ENCODE results near the gene SHC3.

SHC3 gene

DNA sequence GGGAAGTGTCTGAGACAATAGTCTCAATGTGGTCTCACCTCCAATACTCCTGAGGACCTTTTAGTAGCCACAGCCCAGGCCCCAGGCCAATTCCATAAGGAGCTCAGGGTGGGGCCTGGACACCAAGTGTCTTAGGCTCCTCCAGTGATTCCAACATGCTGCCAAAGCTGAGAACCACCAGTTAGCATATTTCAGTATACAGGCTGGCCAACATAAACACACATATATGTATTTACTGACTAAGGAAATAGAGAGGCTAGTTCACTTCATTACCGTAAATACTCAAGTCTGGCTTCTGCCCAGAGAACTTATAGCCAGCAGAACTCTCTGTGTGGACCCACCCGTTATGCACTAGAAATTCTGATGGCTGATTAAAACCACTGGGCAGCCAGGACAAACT, 163.3 kb downstream of the SHC3 start:
- no peak for DNase-seq

DNA sequence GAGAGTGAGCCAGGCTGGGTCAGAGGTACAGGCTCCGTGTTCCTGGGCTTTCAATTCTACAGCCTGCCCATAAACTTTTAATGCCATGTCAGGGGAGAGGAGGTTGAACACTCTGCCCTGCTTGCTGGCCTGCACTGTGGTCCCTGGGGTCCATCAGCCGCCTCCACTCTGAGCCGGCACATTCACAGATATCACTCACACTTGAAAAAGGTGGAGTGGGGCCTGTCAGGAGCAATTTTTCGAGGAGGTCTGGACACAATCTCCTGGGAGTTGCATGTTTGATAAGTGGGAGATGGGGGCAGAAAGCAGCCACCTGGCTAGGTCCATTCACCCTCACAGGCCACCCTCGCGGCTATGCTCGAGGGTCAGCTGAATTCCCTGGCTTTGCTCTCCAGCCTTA, 164.5 kb downstream of the SHC3 start:
- no peak for DNase-seq

DNA sequence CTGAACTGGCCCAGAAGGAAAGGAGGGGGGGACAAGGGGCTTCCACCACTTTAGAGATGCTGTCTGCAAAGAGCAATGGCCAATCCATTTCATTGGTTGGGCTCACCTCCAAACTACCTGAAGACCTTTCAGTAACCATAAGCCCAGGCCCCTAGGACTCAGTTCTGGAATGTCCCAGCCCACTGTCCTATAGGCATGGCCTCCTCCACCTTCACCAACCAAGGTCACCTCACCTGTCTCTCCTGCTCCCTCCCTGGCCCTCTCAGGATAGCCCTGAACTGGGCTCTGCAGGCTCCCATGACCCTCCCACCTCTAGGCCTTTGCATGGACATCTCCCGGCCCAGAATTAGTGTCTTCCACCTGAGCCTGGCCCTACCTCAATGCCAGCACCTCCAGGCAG, 165.0 kb downstream of the SHC3 start:
- no peak for DNase-seq

DNA sequence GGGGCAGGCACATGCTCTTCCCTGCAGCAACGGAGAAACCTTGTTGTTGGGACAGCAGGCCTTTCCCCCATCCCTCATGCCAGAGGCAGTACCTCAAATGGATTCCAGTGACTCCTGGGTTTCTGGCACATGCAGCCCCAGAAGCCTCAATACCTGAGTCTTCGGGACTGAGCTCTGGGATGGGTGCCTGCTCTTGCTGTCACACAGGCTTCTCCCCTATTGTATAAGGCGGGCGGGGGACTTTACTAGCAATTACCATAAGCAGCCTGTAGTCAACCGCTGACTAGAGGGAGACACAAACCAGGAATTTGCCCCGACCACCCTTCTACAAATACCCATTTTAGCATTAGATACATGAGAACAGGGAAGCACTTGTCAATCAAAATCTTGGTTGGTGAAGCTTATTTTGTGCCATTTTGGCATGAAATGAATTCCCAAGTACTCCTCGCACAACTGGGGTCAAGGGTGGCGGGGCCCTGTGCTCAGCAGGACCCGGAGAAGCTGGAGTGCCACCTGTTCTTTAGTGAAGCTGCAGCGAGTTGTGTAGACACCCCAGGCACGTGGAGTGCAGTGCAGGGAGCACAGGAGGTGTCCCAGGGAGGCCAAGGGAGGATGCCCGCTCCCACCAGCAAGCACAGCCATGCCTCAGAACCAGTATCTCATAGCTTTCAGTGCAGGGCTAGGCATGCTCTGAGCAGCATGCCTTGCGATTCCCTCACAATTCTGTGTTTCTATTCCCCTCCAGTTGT, 166.2 kb downstream of the SHC3 start:
- DNase-seq: no peak

DNA sequence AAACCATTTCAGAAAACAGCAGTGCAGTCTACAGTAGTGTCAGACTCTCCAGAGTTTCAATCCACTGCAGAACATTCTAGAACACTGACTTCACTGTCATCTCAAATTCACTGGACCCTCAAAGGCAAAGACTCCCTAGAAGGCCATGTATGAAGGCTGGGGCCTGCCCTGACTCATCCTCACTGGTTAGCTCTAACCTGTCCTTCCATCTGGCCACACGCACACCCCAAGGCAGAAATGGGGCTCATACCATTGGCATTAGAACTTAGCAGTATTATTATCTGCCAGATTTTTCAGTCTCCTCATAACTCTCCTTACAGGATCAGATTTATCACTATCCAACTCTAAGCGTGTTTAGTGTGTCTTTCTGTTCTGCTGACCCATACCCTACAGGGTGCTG, 166.9 kb downstream of the SHC3 start:
- DNase-seq: no peak

DNA sequence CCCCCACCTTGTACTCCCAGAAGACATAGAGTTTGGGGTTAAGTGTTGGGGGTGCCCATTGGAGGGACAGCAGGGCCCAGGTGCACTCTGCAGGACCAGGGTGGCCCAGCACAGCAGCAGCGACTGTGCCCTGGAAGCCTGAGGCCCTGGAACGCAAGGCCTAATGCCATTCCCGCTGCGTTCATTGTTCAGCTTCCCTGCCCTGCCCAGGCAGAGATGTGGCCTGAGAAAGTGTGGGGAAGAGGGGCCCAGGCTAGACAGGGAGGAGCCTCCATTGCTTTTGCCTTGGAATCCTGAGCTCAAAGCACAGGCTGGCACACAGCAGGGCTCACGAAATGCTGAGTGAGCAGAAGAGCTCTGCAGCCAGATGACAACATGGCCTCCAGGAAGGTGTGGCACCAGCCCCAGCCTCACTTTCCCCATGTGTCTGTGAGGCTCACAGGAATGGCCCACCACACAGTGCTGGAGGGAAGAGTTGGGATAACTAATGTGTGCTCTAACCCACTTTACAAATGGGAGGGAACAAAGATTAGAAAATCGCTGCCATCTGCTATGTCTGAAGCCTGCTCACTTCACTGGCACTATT, 168.0 kb downstream of the SHC3 start:
- no peak for DNase-seq

DNA sequence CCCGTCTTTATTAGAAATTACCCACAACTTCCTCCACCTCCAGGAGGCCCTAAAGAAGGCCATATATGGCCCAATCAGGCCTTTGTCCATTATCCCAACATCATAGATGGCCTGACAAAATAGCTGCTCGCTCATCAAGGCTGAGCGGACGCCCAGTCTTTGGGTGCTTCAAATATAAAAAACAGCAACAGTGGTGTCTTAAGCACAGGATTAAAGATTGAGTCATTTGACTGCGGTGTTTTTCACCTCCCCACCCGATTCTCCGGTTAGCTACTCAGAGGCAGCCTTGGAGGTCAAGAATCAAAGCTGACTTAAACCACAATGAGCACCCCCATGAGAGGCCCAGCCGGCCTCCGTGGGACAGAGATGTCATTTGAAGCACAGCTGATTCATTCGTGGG, 168.6 kb downstream of the SHC3 start:
- no peak for DNase-seq

DNA sequence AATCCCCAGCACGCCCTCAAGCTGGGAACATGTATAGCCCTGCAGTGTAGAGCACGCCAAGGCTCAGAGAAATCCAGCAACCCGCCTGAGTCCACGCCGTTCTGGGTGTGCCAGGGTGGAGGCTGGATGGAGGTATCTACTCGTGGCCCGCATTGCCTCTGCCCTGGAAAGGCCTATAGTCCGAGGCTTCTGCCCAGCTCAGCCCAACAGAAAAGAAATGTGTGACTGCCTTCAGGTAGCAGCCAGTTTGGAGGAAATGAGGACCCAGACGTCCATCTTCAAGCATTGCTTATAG, 169.1 kb downstream of the SHC3 start:
- DNase-seq: no peak

DNA sequence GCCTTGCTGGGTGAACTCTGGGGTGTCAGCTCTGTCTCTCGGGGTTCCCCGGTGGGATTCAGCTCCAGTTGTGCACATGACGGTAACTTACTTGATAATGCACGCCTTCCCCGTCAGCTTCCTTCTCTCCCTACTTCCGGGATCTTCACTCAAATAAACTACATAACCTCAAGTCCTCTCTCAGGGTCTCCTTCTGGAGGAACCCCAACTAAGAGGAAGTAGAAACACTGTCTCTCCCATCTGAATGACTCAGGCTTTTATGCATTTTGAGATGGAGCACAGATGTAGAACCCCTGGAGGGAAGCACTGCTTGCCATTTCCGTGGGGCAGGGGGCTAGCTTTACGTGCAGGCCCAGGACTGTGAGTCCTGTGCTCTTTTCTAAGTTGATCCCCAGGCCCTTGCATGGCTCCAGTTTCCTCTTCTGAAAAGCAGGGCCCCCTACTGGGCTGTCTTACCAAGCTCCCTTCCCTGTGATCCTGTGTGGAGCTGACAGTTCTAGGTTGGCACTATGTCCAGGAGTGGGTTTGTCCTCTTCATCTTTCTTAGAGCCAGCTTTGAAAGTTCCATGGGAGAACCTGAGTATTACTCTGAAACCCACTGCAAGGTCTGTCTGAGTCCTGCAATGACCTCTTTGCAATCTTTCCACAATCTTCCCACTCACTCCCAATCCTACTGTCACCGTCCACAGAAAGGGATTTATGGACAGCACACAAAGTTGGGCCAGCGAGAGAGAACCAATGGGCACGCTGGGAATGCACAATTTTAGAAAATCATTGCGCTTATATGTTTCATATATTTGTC, 169.7 kb downstream of the SHC3 start:
- DNase-seq: no peak

DNA sequence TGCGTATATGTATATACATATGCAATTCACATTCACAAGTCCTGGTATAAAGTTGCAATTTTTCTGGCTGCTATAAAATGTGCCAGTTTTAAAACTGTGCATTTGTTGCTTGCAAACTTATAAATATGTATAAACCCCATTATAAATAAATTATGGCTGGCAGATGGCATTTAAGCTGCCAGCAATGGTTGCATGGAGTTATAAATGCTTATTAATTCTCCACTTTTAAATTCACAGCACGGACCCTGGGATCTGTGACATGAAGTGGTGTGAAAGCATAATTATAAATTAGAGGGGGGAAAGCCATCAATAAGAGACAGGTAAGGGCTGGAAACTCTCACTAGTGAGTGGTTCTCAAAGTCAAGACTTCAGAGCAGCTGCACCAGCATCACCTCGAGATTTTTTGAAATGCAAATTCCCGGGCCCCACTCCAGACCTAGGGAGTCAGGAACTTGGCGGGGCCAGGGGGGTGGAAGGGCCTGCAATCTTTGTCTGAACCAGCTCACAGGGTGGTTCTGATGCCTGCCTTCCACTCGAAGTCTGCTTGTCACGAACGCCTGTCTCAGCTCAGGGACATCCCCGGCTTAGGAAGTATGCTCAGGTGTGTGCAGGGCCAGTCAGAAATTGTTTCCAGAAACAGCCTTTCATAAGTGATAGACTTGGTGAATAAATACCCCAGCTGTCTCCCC, 170.4 kb downstream of the SHC3 start:
- DNase-seq: no peak

DNA sequence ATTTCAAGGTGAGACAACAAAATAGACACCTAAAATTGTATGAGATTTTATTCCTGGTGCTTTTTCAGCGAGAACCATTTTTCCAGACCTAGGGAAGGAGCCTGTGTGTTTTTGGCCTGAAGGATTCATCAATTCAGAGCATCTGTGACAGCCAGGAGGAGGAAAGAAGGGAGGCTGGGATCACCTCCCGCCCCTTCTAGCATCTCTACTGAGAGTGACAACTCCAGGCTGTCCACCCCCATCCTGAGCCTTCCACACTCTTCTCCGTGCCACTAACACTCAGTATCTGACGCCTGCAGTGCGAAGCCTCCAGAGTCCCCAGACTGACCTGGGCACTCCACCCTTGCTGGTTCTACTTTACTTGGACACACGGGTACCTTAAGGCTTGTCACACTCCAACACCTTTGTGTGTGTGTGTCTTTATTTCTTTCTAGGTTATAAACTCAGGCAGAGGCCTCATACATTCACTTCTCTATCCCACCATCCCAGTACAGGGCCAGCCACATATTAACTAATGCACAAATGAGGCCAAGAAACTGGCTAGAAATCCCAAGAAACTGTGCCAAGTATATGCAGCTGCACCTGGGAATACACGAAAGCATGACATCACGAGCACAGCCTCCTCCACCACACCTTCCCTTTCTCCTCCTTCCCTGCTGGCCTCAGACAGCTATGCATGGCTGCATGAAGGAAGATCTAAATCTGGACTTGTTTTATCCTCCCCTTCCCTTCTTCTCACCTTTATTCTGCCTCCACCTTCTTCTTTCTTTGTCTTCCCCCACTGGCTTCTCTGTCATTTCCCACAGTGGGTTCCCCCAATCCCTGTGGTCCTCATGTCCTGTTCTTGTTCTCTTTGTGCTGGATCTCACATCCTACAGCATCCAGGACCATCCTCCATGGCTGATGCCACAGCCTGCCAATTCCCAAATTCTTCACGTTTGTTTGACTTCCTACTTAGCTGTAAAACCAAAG, 171.3 kb downstream of the SHC3 start:
- DNase-seq: no peak

DNA sequence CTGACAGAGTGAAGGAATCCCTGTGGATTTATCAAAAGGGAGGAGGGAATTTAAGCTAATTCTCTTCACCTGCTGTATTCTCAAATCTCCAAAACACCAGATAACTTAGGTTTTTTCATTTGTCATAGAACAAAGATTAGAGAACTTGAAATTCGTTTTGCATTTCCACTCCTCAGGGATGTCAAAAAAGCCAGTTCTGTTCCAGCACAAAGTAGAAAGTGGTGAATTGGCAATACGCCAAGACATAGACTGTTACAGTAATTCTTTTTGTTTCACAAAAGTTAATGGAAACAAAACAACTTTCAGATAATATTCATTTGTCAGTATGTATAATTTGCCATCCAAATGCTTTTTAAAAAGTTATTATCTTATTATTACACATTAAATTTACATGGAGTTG, 172.4 kb downstream of the SHC3 start:
- no peak for DNase-seq

DNA sequence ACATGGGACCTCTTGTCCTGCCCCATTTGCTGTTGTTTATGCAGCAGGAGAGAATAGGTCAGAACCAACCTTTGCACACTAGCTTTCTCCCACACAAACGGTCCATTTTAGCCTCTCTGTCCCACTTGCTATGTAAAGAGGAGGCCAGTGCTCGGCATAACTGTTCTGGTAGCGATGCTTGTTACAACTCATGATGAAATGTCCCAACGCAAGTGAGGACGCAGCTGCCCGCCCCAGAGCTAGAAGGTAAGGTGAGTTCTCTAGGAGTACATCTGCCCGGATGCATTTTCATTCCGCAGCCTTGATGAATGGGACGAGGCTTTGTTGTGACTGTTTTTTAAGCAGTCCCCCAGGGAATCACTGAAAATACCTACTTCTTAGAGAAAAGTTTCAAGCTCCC, 173.3 kb downstream of the SHC3 start:
- no peak for DNase-seq

DNA sequence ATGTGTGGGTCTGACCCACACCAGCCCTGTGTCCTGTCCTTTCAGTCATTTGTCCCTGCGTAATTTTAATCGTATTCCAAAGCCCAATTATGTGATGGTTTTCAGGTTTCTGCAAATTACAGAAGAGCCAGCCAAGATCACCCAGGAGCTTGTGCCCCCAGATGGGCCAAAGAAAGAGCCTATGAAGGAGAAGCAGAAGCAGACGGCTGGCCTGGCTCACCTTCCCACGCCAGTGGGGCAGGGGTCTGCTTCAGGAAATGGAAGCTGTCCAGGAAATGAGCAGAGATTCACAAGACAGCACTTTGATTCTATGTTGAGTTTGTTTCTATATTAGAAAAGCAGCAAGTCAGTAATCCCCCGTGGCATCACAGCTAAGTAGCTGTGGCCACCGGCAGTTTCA, 175.6 kb downstream of the SHC3 start:
- no peak for DNase-seq

DNA sequence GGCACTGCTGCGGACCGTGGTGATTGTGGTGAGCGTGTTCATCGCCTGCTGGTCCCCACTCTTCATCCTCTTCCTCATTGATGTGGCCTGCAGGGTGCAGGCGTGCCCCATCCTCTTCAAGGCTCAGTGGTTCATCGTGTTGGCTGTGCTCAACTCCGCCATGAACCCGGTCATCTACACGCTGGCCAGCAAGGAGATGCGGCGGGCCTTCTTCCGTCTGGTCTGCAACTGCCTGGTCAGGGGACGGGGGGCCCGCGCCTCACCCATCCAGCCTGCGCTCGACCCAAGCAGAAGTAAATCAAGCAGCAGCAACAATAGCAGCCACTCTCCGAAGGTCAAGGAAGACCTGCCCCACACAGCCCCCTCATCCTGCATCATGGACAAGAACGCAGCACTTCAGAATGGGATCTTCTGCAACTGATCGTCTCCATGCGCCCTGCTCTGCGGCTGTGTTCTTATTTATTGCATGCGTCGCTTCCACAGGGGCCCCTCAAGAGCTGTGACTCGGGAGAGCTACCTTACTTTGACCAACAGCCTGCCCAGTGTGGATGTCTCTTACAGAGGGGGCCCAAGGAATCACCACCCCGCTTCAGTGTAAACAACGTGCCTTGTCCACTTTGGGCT, 176.6 kb downstream of the SHC3 start:
- DNase-seq: no peak

DNA sequence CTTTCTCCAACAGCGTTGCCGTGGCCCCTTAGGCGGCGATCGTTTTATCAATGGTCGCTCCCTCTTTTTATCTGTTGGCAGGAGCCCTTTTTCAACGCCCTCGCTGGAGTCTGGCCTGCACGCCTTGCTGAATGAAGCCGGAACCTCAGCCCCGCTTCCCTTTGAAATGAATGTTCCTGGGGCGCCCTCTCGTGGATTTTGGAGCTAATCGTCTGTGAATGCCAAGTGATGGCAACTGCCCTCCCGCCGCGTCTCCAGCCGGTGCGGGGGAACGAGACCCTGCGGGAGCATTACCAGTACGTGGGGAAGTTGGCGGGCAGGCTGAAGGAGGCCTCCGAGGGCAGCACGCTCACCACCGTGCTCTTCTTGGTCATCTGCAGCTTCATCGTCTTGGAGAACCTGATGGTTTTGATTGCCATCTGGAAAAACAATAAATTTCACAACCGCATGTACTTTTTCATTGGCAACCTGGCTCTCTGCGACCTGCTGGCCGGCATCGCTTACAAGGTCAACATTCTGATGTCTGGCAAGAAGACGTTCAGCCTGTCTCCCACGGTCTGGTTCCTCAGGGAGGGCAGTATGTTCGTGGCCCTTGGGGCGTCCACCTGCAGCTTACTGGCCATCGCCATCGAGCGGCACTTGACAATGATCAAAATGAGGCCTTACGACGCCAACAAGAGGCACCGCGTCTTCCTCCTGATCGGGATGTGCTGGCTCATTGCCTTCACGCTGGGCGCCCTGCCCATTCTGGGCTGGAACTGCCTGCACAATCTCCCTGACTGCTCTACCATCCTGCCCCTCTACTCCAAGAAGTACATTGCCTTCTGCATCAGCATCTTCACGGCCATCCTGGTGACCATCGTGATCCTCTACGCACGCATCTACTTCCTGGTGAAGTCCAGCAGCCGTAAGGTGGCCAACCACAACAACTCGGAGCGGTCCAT, 177.4 kb downstream of the SHC3 start:
- peak; percentile 71 for DNase-seq

DNA sequence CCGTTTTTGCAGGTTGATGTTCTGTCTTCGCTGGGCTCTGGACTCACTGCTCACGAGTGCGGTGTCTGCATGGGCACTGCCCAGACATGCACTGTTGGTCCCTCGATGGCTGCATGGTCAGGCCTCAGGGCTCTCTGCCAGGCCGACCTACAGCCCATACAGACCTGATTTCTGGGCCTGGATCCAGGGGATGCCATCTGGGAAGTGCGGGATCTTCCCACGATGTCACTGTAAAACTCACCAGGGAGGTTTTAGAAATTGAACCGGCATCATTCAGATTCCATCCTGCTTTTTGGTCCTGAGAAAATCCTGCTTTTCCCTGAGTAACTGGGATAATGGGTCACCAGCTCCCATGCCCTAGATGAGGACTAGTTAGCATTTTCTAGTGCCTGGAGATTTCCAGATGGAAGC, 178.2 kb downstream of the SHC3 start:
- no peak for DNase-seq

DNA sequence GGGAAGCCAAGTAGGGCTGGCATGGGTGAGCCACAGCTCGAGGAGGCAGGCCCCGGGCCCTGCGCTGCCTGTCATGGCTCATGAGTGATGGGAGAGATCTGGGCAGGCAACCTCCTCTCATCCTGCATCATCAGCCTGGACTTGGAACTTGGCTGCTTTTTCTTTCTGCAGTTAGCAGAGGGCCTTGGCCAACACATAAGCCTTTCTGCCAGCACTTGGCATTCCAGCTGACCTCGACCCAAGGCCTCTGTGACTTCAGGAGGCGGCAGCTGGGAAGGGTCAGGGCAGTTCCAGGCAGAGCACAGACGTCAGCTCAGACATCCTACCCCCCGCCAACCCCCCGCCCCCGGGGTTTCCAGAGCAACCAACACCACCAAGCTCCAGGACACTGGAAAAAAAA, 179.7 kb downstream of the SHC3 start:
- DNase-seq: no peak

DNA sequence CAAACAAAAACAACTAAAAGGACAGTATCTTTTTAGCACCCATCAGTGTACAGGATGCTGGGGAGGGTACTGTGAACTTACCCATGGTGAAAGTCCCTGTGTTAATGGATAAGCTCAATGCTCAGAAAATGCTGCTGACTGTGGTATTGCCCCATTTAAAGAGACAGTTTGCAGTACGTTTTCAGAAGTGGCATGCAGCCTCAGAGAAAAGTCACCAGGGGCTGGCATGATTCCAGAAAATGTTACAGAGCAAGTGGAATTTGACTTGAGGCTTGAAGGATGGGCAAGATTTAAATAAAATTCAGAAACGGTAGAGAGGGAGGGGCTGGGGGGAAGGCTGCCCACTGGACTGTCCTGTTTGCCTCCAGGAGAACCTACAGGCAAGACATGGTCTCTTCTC, 180.1 kb downstream of the SHC3 start:
- no peak for DNase-seq

DNA sequence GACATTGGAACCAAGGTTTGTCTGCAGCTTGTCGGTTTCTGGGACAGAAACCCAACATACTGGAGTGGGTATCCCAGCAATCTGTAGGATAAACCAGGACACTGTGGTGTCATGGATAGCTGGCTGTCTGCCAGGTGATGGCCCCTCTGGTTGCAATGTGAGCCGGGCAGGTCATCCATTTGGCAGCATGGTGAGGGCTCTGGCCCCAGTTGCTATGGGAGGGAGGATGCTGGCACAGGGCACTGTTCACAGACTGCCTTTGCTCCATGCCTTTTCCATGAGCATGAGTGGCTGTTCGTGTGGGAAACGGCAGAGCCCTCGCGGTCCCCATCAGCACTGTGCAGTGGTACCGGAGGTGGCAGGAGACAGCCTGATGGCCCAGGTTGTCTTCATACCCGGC, 181.0 kb downstream of the SHC3 start:
- no peak for DNase-seq

DNA sequence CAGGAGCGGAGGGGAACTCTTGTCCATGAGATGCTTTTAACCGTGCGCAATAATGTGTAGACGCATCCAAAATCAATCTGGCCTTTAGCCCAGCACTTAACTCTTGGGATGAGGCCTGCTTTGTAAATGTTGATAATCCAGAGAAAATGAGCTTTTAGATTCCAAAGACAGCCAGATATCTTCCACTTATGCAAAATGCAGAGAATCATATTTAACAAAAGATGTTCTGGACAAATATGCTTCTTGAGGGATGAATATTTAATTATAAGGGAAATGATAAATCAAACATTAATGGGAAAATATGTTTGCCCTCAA, 181.7 kb downstream of the SHC3 start:
- no peak for DNase-seq
